Erythroblast (primary cell): Measurements from ENCODE around the gene RUFY3.

ENCODE experiments used
- GATA1 ChIP-seq: IDR thresholded peaks from 2 replicates; pipeline ENCODE4 v1.6.1; 2011; ENCODE audit warnings: low read depth, mild to moderate bottlenecking, control low read depth, low read length, moderate library complexity
- POLR2A ChIP-seq: IDR thresholded peaks from 2 replicates; pipeline ENCODE4 v1.6.1; 2011; ENCODE audit warnings: mild to moderate bottlenecking, low read length

DNA sequence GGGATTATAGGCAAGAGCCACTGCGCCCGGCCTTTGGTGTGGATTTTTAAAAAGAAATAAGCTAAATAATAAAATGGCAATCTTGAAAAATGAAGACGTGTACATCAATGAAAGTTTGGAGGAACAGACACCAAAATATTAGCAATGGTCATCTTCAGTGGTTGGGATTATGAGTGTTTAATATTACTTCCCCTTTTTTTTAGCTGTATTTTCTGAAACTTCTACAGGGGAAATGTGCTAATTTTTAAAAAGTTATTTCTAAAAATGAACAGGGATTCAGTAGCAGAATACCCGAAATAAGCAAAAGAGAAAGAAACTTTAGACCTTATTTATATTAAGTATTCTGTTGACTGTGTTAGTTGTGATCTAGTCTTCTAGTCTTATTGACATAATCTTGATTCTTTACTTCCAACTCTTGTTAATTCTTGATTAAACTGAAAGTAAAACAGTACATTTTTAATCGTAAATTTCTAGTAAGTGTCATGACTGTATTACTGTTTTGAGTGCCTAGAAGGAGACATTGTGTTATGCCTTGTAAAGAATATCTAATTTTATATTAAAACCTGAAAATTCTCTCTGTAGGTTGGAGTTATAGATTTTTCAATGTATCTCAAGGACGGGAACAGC, 51.3 kb downstream of the RUFY3 start:
- TF ChIP-seq POLR2A = no peak
- TF ChIP-seq GATA1 = no peak
